ENCODE measurements around the gene GK. TPM values are rescaled to one million over a fixed set of nuclear protein-coding genes. Genes with fewer than 3 reads are reported as not detected.

The GK gene
- total and polyA plus RNA-seq, 8 donors = 0.58 to 13.2 (median 5.8) TPM; not detected in 1

DNA sequence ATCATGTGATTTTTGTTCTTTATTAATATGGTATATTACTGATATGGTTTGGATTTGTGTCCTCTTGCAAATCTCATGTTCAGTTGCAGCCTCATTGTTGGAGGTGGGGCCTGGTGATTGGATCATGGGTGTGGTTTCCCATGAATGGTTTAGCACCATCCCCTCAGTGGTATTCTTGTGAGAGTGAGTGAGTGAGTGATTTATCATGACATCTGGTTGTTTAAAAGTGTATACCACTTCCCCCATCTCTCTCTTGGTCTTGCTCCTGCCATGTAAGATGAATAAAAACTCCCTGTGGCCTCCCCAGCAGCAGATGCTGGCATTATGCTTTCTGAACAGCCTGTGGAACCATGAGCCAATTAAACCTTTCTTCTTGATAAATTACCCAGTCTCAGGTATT, 124.4 kb downstream of the GK start:
- Histone ChIP-seq H3K9me3 (peaks cover 0 to 10% (median 0%) of the 10 kb centered on the region in 4 donors), H3K27me3 (no peaks in the 10 kb centered on the region), H3K4me1 (no peaks in the 10 kb centered on the region), H3K36me3 (no peaks in the 10 kb centered on the region), H3K27ac (no peak overlapping the region), H3K4me3 (no peak overlapping the region)
- TF ChIP-seq, protein P1, sequence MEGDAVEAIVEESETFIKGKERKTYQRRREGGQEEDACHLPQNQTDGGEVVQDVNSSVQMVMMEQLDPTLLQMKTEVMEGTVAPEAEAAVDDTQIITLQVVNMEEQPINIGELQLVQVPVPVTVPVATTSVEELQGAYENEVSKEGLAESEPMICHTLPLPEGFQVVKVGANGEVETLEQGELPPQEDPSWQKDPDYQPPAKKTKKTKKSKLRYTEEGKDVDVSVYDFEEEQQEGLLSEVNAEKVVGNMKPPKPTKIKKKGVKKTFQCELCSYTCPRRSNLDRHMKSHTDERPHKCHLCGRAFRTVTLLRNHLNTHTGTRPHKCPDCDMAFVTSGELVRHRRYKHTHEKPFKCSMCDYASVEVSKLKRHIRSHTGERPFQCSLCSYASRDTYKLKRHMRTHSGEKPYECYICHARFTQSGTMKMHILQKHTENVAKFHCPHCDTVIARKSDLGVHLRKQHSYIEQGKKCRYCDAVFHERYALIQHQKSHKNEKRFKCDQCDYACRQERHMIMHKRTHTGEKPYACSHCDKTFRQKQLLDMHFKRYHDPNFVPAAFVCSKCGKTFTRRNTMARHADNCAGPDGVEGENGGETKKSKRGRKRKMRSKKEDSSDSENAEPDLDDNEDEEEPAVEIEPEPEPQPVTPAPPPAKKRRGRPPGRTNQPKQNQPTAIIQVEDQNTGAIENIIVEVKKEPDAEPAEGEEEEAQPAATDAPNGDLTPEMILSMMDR (IDR thresholded peaks at IDR 0.05) = no peak
- no peak for TF ChIP-seq POLR2A (IDR thresholded peaks at IDR 0.05)
- TF ChIP-seq EP300 (IDR thresholded peaks at IDR 0.05) = no peak
- TF ChIP-seq POLR2AphosphoS5 (IDR thresholded peaks at IDR 0.05) = no peak
- intact Hi-C loops (cut with DNase I; ENCODE audit: low total_unique reads) = no loop called here
- DNase-seq = no peak

DNA sequence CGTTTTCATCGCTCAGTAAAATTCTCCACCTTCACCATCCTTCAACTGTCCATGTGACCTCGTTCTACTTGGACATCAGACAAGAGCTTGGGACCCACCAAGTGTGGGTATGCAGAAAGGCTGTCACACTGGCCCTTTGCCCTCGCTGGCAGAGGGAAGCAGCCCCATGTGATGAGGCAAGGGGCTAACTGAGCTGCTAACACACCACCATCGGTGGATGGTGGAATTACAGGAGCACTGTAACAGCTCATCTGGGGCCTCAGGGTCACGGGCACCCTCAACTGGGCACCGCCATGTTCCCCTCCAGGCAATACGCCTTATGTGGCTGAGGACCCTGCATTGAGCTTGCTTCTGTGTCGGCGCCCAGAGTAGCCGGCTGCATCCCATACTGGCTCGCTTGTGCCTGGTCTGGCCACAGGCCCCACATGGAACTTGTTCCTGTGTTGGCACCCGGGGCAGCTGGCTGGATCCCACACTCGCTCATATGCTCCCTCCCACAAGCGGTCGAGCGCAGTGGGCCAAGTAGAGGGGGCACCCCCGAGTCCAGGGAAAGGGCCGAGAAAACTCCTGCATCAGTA, 126.3 kb downstream of the GK start:
- H3K9me3 ChIP-seq = peaks cover 0 to 10% (median 0%) of the 10 kb centered on the region in 4 donors
- no peak for TF ChIP-seq POLR2A (IDR thresholded peaks at IDR 0.05)
- no peak for TF ChIP-seq POLR2AphosphoS5 (IDR thresholded peaks at IDR 0.05)
- TF ChIP-seq EP300 (IDR thresholded peaks at IDR 0.05) = no peak
- TF ChIP-seq, protein P1 (IDR thresholded peaks at IDR 0.05) = no peak
- WGBS, 5 donors = 86 to 96% (median 93%) methylated on average over 11 to 19 of the region's 19 CpGs
- H3K4me3 ChIP-seq = no peak overlapping the region
- intact Hi-C loops (cut with DNase I; ENCODE audit: low total_unique reads) = no loop called here
- no peaks in the 10 kb centered on the region for H3K4me1 ChIP-seq
- H3K36me3 ChIP-seq = no peaks in the 10 kb centered on the region
- no peaks in the 10 kb centered on the region for H3K27me3 ChIP-seq
- H3K27ac ChIP-seq = no peak overlapping the region
- DNase-seq = peak in 1 of 2 donors; percentile 10

Small RNA genes lying within 50 kb of the gene (small RNA-seq; reads per million reads assigned to genes)
- 0 reads per million in 4 donors for gene CKS1BP6

Other genes starting within 250 kb of the GK start
- 1 to 10 TPM in 2 of 5 donors, under 1 TPM in 1, not detected in 2; 0.92 to 9.3 (median 6.4) TPM for gene TASL, start 75.7 kb upstream of the GK start, total RNA-seq
- 1 to 10 TPM in 1 of 3 donors, under 1 TPM in 2; 0.10 to 1.1 (median 0.76) TPM for gene TASL, start 75.7 kb upstream of the GK start, polyA plus RNA-seq
- gene TAB3, start 235.8 kb downstream of the GK start, total RNA-seq = 100 to 1,000 TPM in 1 of 5 donors, 10 to 100 TPM in 4; 16.3 to 163 (median 27.7) TPM
- 1 to 10 TPM; 5.9 to 7.5 (median 7.0) TPM for gene TAB3, start 235.8 kb downstream of the GK start, polyA plus RNA-seq